ENCODE results near the gene EFL1. TPM values are rescaled to one million over a fixed set of nuclear protein-coding genes. Genes with fewer than 3 reads are reported as not detected.

Gene EFL1
- total and polyA plus RNA-seq, 2 donors from 2014 or later, result 9.2 to 16.6 TPM

GRCh38 chr15:82165948-82166376, 96.6 kb downstream of the EFL1 start:
- H3K9me3 ChIP-seq (ENCODE audit: control insufficient read depth in 2 of 3, insufficient read depth in 1 of 3, low read length in 3 of 3), result no peaks in the 10 kb centered on the region
- peaks cover 0 to 6% (median 5%) of the 10 kb centered on the region in 3 donors for H3K36me3 ChIP-seq (ENCODE audit: control insufficient read depth in 2 of 3, insufficient read depth in 3 of 3, low read length in 3 of 3)
- DNase-seq (peak in 1 of 5 donors; percentile 29), FAIRE-seq (no peak)
- intact Hi-C loops (cut with DNase I), result no loop called here
- H3K4me3 ChIP-seq (ENCODE audit: low read length in 3 of 3), result no peak overlapping the region
- H3K27me3 ChIP-seq (ENCODE audit: control insufficient read depth, insufficient read depth, low read length), result no peaks in the 10 kb centered on the region
- no peak for TF ChIP-seq CTCF (IDR thresholded peaks at IDR 0.05; ENCODE audit: borderline replicate concordance, extremely low read depth, insufficient read depth)
- H3K27ac ChIP-seq (ENCODE audit: low read depth in 2 of 2, low read length in 2 of 2), result no peak overlapping the region
- H3K9ac ChIP-seq (ENCODE audit: low read length in 3 of 3), result no peak overlapping the region
- H3K4me1 ChIP-seq (ENCODE audit: control insufficient read depth in 2 of 3, insufficient read depth in 2 of 3, low read depth in 1 of 3, low read length in 3 of 3), result no peaks in the 10 kb centered on the region

- H3K9me3 ChIP-seq (ENCODE audit: control insufficient read depth in 2 of 3, insufficient read depth in 1 of 3, low read length in 3 of 3), result no peaks in the 10 kb centered on the region
- peaks cover 0 to 9% (median 5%) of the 10 kb centered on the region in 3 donors for H3K36me3 ChIP-seq (ENCODE audit: control insufficient read depth in 2 of 3, insufficient read depth in 3 of 3, low read length in 3 of 3)
- no peaks in the 10 kb centered on the region for H3K27me3 ChIP-seq (ENCODE audit: control insufficient read depth, insufficient read depth, low read length)
- intact Hi-C loops (cut with DNase I), result no loop called here
- H3K9ac ChIP-seq (ENCODE audit: low read length in 3 of 3), result no peak overlapping the region
- no peak overlapping the region for H3K4me3 ChIP-seq (ENCODE audit: low read length in 3 of 3)
- no peak overlapping the region for H3K27ac ChIP-seq (ENCODE audit: low read depth in 2 of 2, low read length in 2 of 2)
- TF ChIP-seq CTCF (IDR thresholded peaks at IDR 0.05; ENCODE audit: borderline replicate concordance, extremely low read depth, insufficient read depth), result no peak
- no peak for DNase-seq
- H3K4me1 ChIP-seq (ENCODE audit: control insufficient read depth in 2 of 3, insufficient read depth in 2 of 3, low read depth in 1 of 3, low read length in 3 of 3), result no peaks in the 10 kb centered on the region
- no peak for FAIRE-seq
Measured at GRCh38 chr15:82159922-82160321, 102.6 kb downstream of the EFL1 start.

- intact Hi-C loops (cut with DNase I), result no loop called here
- H3K9ac ChIP-seq (ENCODE audit: low read length in 3 of 3), result no peak overlapping the region
- H3K36me3 ChIP-seq (ENCODE audit: control insufficient read depth in 2 of 3, insufficient read depth in 3 of 3, low read length in 3 of 3), result peaks cover 0 to 9% (median 5%) of the 10 kb centered on the region in 3 donors
- FAIRE-seq (no peak), DNase-seq (no peak)
- H3K27me3 ChIP-seq (ENCODE audit: control insufficient read depth, insufficient read depth, low read length), result no peaks in the 10 kb centered on the region
- TF ChIP-seq CTCF (IDR thresholded peaks at IDR 0.05; ENCODE audit: borderline replicate concordance, extremely low read depth, insufficient read depth), result no peak
- H3K4me3 ChIP-seq (ENCODE audit: low read length in 3 of 3), result no peak overlapping the region
- H3K4me1 ChIP-seq (ENCODE audit: control insufficient read depth in 2 of 3, insufficient read depth in 2 of 3, low read depth in 1 of 3, low read length in 3 of 3), result no peaks in the 10 kb centered on the region
- H3K27ac ChIP-seq (ENCODE audit: low read depth in 2 of 2, low read length in 2 of 2), result no peak overlapping the region
- no peaks in the 10 kb centered on the region for H3K9me3 ChIP-seq (ENCODE audit: control insufficient read depth in 2 of 3, insufficient read depth in 1 of 3, low read length in 3 of 3)
Measured at GRCh38 chr15:82158811-82159210, 103.7 kb downstream of the EFL1 start.

GRCh38 chr15:82150645-82151044, 111.9 kb downstream of the EFL1 start:
- intact Hi-C loops (cut with DNase I), result no loop called here
- Histone ChIP-seq H3K4me3 (ENCODE audit: low read length in 3 of 3) (no peak overlapping the region), H3K4me1 (ENCODE audit: control insufficient read depth in 2 of 3, insufficient read depth in 2 of 3, low read depth in 1 of 3, low read length in 3 of 3) (no peaks in the 10 kb centered on the region), H3K27ac (ENCODE audit: low read depth in 2 of 2, low read length in 2 of 2) (no peak overlapping the region), H3K36me3 (ENCODE audit: control insufficient read depth in 2 of 3, insufficient read depth in 3 of 3, low read length in 3 of 3) (peaks cover 0 to 11% (median 0%) of the 10 kb centered on the region in 3 donors), H3K9ac (ENCODE audit: low read length in 3 of 3) (no peak overlapping the region), H3K9me3 (ENCODE audit: control insufficient read depth in 2 of 3, insufficient read depth in 1 of 3, low read length in 3 of 3) (no peaks in the 10 kb centered on the region), H3K27me3 (ENCODE audit: control insufficient read depth, insufficient read depth, low read length) (no peaks in the 10 kb centered on the region)
- DNase-seq (no peak), FAIRE-seq (no peak)
- TF ChIP-seq CTCF (IDR thresholded peaks at IDR 0.05; ENCODE audit: borderline replicate concordance, extremely low read depth, insufficient read depth), result no peak

Data from kidney (tissue), 14 donors.